ENCODE measurements around the gene INTS1.

GRCh38 chr7:1481300-1481699 is 22.9 kb downstream of the INTS1 start:
- TF ChIP-seq CTCF (IDR thresholded peaks at IDR 0.05) (no peak), POLR2A (IDR thresholded peaks at IDR 0.05) (no peak), EP300 (IDR thresholded peaks at IDR 0.05) (no peak)
